Gastroesophageal sphincter (tissue), 4 donors: Measurements from ENCODE around the gene LRRC8B. TPM values are rescaled to one million over a fixed set of nuclear protein-coding genes. Genes with fewer than 3 reads are reported as not detected.

ENCODE experiments used
- ATAC-seq: fragments of 150-250 bp; one replicate; pipeline ENCODE4 v1.9.1; 2016; ENCODE audit warnings: mild to moderate bottlenecking, moderate library complexity
- H3K27ac ChIP-seq, 4 donors: fragments of 200-600 bp; sonication (generic) in 3 of 4; 1 replicate in 3 of 4; 2 replicates in 1 of 4; pipeline ENCODE4 v1.5.1; 2016 to 2019
- H3K27me3 ChIP-seq: fragments of 200-600 bp; sonication (generic); one replicate; pipeline ENCODE4 v1.5.1; 2019
- H3K36me3 ChIP-seq, 2 donors: fragments of 200-600 bp; sonication (generic); one replicate each; pipeline ENCODE4 v1.5.1; 2019; ENCODE audit warnings: control low read depth in 1 of 2
- H3K4me1 ChIP-seq, 3 donors: fragments of 200-600 bp; sonication (generic); 1 replicate in 2 of 3; 2 replicates in 1 of 3; pipeline ENCODE4 v1.5.1; 2016 to 2019; ENCODE audit warnings: control low read depth in 2 of 3
- H3K4me3 ChIP-seq, 2 donors: fragments of 200-600 bp; sonication (generic); one replicate each; pipeline ENCODE4 v1.5.1; 2019; ENCODE audit warnings: mild to moderate bottlenecking in 1 of 2, moderate library complexity in 1 of 2
- H3K9me3 ChIP-seq, 3 donors: fragments of 200-600 bp; sonication (generic); one replicate each; pipeline ENCODE4 v1.5.1; 2017 to 2019; ENCODE audit warnings: control low read depth in 2 of 3
- CTCF ChIP-seq, 4 experiments: fragments of 200-600 bp in 2 of 4; fragments of 450-650 bp in 2 of 4; sonication (generic) in 1 of 4; IDR thresholded peaks; one replicate each; pipeline ENCODE4 v1.5.1; 2017 to 2019; ENCODE audit warnings: antibody characterized with exemption in 4 of 4, mild to moderate bottlenecking in 2 of 4, moderate library complexity in 2 of 4
- EP300 ChIP-seq: sonication (generic); formaldehyde crosslinking; IDR thresholded peaks from one replicate; pipeline ENCODE4 v1.6.1; 2017; ENCODE audit warnings: antibody characterized with exemption, mild to moderate bottlenecking
- POLR2A ChIP-seq, 2 donors: fragments of 450-650 bp; IDR thresholded peaks; one replicate each; pipeline ENCODE4 v1.6.1; 2017; ENCODE audit warnings: antibody characterized with exemption in 2 of 2, mild to moderate bottlenecking in 2 of 2, moderate library complexity in 1 of 2
- POLR2AphosphoS5 ChIP-seq: sonication (generic); formaldehyde crosslinking; IDR thresholded peaks from one replicate; pipeline ENCODE4 v1.6.1; 2017; ENCODE audit warnings: antibody characterized with exemption
- WGBS, 2 donors: methylation state at CpG; one replicate each; pipeline ENCODE4 v1.1.5; 2018; ENCODE audit warnings: low coverage in 1 of 2; 5-methylcytosine and 5-hydroxymethylcytosine counted together
- total RNA-seq, 4 donors: library from RNA; depleted of rRNA; stranded (reverse); fragments of >200 nt; gene quantifications; one replicate each; pipeline ENCODE4 v1.1.0, GENCODE V29; 2016

LRRC8B gene
- total RNA-seq, 4 donors from 2014 or later: 3.5 to 6.9 (median 5.0) TPM

- H3K36me3 ChIP-seq: peaks cover 0 to 35% of the 10 kb centered on the region in 2 donors
- 85 to 93% methylated on average over 6 to 9 of the region's 9 CpGs for WGBS, 2 donors
- TF ChIP-seq CTCF (IDR thresholded peaks at IDR 0.05) (no peak), POLR2AphosphoS5 (no peak), EP300 (no peak), POLR2A (IDR thresholded peaks at IDR 0.05) (no peak)
- H3K27ac ChIP-seq: no peak overlapping the region
- ATAC-seq: no peak
- H3K4me1 ChIP-seq: no peaks in the 10 kb centered on the region
- H3K9me3 ChIP-seq: no peaks in the 10 kb centered on the region
- no peaks in the 10 kb centered on the region for H3K27me3 ChIP-seq
- H3K4me3 ChIP-seq: no peak overlapping the region
Measured at GRCh38 chr1:89582571-89582970, 57.9 kb downstream of the LRRC8B start.

GRCh38 chr1:89584211-89584610, 59.6 kb downstream of the LRRC8B start:
- 97 to 100% methylated on average over 1 to 2 of the region's 2 CpGs for WGBS, 2 donors
- ATAC-seq: no peak
- H3K4me1 ChIP-seq: no peaks in the 10 kb centered on the region
- no peaks in the 10 kb centered on the region for H3K27me3 ChIP-seq
- H3K9me3 ChIP-seq: no peaks in the 10 kb centered on the region
- H3K36me3 ChIP-seq: peaks cover 0 to 35% of the 10 kb centered on the region in 2 donors
- no peak overlapping the region for H3K4me3 ChIP-seq
- H3K27ac ChIP-seq: no peak overlapping the region
- TF ChIP-seq POLR2AphosphoS5: no peak
- no peak for TF ChIP-seq EP300
- no peak for TF ChIP-seq POLR2A (IDR thresholded peaks at IDR 0.05)
- TF ChIP-seq CTCF (IDR thresholded peaks at IDR 0.05): no peak

GRCh38 chr1:89584781-89585180, 60.2 kb downstream of the LRRC8B start:
- Histone ChIP-seq H3K27ac (no peak overlapping the region), H3K4me3 (no peak overlapping the region), H3K9me3 (no peaks in the 10 kb centered on the region), H3K36me3 (peaks cover 0 to 35% of the 10 kb centered on the region in 2 donors), H3K4me1 (no peaks in the 10 kb centered on the region), H3K27me3 (no peaks in the 10 kb centered on the region)
- 87 to 88% methylated on average over 3 of the region's 3 CpGs for WGBS, 2 donors
- TF ChIP-seq EP300: no peak
- no peak for TF ChIP-seq CTCF (IDR thresholded peaks at IDR 0.05)
- no peak for TF ChIP-seq POLR2A (IDR thresholded peaks at IDR 0.05)
- TF ChIP-seq POLR2AphosphoS5: no peak
- no peak for ATAC-seq

GRCh38 chr1:89587729-89588161, 63.1 kb downstream of the LRRC8B start:
- WGBS, 2 donors: 89% methylated on average over 3 to 4 of the region's 4 CpGs
- ATAC-seq: no peak
- no peak overlapping the region for H3K27ac ChIP-seq
- peaks cover 0 to 22% of the 10 kb centered on the region in 2 donors for H3K36me3 ChIP-seq
- peaks cover 0 to 7% (median 0%) of the 10 kb centered on the region in 3 donors for H3K4me1 ChIP-seq
- H3K27me3 ChIP-seq: no peaks in the 10 kb centered on the region
- H3K4me3 ChIP-seq: no peak overlapping the region
- no peaks in the 10 kb centered on the region for H3K9me3 ChIP-seq
- TF ChIP-seq POLR2AphosphoS5 (no peak), CTCF (IDR thresholded peaks at IDR 0.05) (no peak), POLR2A (IDR thresholded peaks at IDR 0.05) (no peak), EP300 (no peak)

- Histone ChIP-seq H3K9me3 (no peaks in the 10 kb centered on the region), H3K4me3 (no peak overlapping the region), H3K27me3 (no peaks in the 10 kb centered on the region), H3K36me3 (peaks cover 0 to 16% of the 10 kb centered on the region in 2 donors), H3K4me1 (peaks cover 0 to 7% (median 0%) of the 10 kb centered on the region in 3 donors), H3K27ac (no peak overlapping the region)
- ATAC-seq: no peak
- 100% methylated on average over 1 of the region's 1 CpG for WGBS, 2 donors
- TF ChIP-seq EP300 (no peak), POLR2AphosphoS5 (no peak), CTCF (IDR thresholded peaks at IDR 0.05) (no peak), POLR2A (IDR thresholded peaks at IDR 0.05) (no peak)
Measured at GRCh38 chr1:89588480-89588879, 63.9 kb downstream of the LRRC8B start.
